Subcutaneous adipose tissue (tissue), 4 donors: Measurements from ENCODE around the gene CDKL2. TPM values are rescaled to one million over a fixed set of nuclear protein-coding genes. Genes with fewer than 3 reads are reported as not detected.

Experiments
- CTCF ChIP-seq: fragments of 450-650 bp; IDR thresholded peaks from one replicate; pipeline ENCODE4 v1.5.1; 2016; ENCODE audit warnings: low read depth, mild to moderate bottlenecking, control low read depth, antibody characterized with exemption, moderate library complexity
- total RNA-seq, 4 donors: library from RNA; depleted of rRNA; stranded (reverse); fragments of >200 nt; gene quantifications; one replicate each; pipeline ENCODE4 v1.1.0, GENCODE V29; 2016

CDKL2 gene
- total RNA-seq, 4 donors from 2014 or later: not detected

GRCh38 chr4:75555294-75556164 lies 74.8 kb downstream of the CDKL2 start, which contains the start of gene ODAPH:
Gene ODAPH (plus strand): TSS chr4:75556066. CDS start chr4:75556083, 17 bp downstream.
- no peak for TF ChIP-seq CTCF

GRCh38 chr4:75552452-75552851 lies 77.9 kb downstream of the CDKL2 start:
- TF ChIP-seq CTCF: no peak

- no peak for TF ChIP-seq CTCF
These were observed 81.3 kb downstream of the CDKL2 start for GRCh38 chr4:75549019-75549418.

GRCh38 chr4:75547647-75548387 lies 82.5 kb downstream of the CDKL2 start:
- TF ChIP-seq CTCF: no peak

- TF ChIP-seq CTCF: no peak
These were observed 84.8 kb downstream of the CDKL2 start for GRCh38 chr4:75545526-75545925.

- no peak for TF ChIP-seq CTCF
These were observed 85.5 kb downstream of the CDKL2 start for GRCh38 chr4:75544870-75545269.

GRCh38 chr4:75542824-75543223 lies 87.5 kb downstream of the CDKL2 start:
- no peak for TF ChIP-seq CTCF
